T-helper 9 cell (primary cell): ENCODE results near the gene CREB5.
"Not testable (repeated sequence)": the region's sequence is repeated elsewhere in the genome, so short reads cannot be mapped to it uniquely, and the experiment has no call there.

ENCODE experiments used
- DNase-seq: peaks from one replicate; pipeline ENCODE4 v3.0.0-alpha.2; 2020
- total RNA-seq, 2 donors: gene quantifications; one replicate each; lab custom pipeline; 2026; lab: John Stamatoyannopoulos, UW

Gene CREB5, protein sequence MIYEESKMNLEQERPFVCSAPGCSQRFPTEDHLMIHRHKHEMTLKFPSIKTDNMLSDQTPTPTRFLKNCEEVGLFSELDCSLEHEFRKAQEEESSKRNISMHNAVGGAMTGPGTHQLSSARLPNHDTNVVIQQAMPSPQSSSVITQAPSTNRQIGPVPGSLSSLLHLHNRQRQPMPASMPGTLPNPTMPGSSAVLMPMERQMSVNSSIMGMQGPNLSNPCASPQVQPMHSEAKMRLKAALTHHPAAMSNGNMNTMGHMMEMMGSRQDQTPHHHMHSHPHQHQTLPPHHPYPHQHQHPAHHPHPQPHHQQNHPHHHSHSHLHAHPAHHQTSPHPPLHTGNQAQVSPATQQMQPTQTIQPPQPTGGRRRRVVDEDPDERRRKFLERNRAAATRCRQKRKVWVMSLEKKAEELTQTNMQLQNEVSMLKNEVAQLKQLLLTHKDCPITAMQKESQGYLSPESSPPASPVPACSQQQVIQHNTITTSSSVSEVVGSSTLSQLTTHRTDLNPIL
- total RNA-seq = 0 to 0.07 reads per million in 2 donors

GRCh38 chr7:28411876-28412662 is at the start of gene CREB5:
Gene CREB5 (plus strand): TSS chr7:28412518. CDS start chr7:28412915, 397 bp downstream.
- no peak for DNase-seq

- DNase-seq = no peak
Observed at GRCh38 chr7:28362812-28363211, 49.5 kb upstream of the CREB5 start.

- DNase-seq = no peak
Observed at GRCh38 chr7:28364082-28364481, 48.2 kb upstream of the CREB5 start.

DNA sequence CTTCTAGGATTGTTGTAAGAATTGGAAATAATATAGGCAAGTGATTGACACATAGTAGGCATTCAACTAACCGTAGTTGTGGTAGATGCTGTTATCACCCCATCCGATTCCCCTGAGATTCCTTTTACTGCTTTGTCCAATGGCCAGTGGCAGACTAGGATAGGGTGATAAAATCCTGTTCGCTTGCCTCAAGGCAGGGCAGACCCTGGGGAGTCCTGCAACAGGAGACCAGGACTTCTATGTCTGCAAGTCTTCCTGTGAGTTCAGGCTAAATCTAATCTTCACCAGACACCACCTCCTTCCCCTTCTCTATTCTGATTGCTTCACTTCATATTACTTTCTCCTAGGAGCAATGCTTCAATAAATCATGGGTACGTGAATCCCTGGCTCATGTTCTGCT is 42.8 kb upstream of the CREB5 start:
- DNase-seq = no peak

DNA sequence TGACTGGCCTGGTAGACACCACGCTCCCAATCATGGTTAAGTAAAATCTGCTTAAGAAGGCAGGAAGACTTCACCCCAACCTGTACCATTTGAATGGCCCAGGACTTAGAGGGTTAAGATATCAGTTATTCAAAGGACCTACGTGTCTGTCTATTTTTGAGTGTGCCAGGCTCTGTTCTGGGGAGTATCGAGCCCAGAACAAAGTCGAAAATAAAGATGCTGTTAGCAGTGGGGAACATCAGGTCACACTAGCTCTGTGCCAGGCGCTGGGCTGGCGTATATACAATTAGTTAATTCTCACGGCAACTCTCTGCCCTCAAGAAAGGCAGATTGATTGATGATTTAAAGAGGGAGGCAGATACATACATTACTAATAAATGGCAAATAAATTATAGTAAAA is 40.5 kb upstream of the CREB5 start:
- DNase-seq = no peak

DNA sequence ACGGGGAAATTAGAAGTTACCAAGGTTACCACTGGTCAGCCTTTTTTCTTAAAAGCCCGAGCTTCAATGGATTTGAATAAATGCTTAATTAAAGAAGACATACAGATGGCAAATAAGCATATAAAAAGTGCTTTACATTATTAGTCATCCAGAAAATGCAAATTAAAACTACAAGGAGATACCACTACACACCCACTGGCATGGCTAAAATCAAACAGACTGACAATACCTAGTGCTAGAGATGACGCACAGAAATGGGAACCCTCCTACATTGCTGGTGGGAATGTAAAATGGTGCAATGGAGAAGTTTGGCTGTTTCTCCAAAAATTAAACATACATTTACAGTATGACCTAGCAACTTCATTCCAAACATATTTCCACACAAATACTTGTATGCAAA is 38.3 kb upstream of the CREB5 start:
- no peak for DNase-seq

- no peak for DNase-seq
Observed at GRCh38 chr7:28375729-28376128, 36.6 kb upstream of the CREB5 start.

DNA sequence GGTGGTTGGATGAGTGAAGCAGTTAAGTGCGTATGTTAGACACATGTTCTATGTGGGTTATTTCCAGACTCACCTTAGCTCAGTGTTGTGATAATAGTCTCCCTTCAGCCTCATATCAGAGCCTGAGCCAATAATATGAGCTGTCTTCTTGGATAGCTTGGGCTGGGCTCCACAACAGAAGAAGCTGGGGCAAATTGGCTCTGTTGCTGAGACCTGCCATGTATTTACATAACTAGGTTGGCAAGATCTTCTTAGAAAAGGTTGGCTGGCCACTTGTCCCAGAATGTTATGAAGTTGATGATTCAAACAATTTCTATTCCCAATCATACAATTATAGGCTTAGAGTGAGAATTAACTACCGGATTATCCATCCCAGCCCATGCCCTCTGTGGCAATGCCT is 35.7 kb upstream of the CREB5 start:
- no peak for DNase-seq

GRCh38 chr7:28378574-28379149 is 33.7 kb upstream of the CREB5 start:
- no peak for DNase-seq

GRCh38 chr7:28381466-28381865 is 30.9 kb upstream of the CREB5 start:
- no peak for DNase-seq

DNA sequence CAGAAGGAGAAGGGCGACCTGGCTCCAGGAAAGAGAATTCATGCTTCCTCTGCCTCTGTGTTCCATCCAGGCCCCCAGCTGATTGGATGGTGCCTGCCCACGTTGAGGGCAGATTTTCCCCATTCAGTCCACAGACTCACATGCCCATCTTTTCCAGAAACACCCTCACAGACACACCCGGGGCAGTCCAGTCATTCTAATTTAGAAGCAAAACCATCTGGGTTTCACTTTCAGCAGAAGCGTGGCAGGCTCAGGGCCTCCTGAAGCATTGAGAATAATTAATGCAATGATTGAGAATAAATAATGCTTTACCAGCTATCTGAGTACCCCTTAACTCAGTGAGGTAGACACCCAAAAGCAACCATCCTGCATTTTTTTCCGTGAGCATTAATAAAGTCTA is 30.2 kb upstream of the CREB5 start:
- no peak for DNase-seq

- DNase-seq = no peak
Observed at GRCh38 chr7:28383975-28384374, 28.3 kb upstream of the CREB5 start.

DNA sequence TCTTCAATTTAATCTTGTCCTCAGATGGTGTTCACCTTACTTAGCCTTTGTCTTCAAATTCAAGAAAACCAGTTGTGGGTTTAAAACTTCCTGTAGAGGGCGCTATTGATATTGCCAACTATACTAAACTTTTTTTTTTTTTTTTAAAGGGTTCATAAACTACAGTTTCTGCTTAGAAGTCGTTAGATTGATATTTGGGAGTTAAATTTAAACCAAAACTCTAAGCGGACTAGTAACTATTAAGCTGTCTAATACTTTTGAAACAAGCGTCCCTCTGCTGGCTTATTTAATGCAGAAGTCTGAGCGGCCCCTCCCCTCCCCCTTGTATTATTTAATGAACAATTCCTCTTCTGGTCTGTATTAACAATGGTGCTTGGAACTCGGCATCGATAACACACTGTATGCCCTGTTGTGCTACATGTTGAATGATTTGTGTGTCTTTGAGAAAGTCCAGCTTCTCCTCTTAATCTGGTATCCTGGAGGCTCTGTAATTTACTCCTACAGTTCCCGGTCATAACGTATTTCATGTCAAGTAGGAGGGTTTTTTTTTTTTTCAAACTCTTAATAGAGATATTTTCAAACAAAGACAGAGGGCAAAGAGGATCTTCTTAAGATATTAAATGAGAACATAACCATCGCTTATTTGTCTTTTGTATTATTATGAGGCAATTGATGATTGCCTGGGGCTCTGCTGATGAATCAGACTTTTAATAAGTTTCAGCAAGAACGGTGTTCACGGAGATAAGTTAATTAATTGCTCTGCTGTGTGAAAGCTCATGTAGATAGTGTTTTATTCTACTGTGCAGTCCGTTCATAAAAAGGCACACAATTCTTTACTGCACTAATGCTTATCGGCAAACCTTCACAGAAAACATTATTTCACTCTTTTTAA is 22.6 kb upstream of the CREB5 start:
- no peak for DNase-seq

DNA sequence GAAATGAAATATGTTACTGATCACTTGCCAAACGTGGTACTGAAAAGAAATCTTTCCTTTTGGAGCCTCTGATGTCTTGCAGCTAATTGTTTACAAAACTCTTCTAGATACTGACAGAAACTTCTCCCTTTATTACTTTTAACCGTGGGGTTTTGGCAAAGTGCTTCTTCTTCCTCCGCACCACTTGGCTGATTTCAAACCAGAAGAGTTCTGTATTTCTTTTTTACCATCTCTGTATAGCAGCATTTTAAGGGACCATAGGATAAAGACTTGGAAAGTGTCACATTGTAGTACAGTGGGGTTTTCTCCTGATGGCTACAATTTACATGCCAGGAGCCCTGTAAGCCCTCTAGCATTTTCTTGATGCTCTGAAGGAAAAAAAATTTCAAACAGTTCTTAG is 21.9 kb upstream of the CREB5 start:
- no peak for DNase-seq

DNA sequence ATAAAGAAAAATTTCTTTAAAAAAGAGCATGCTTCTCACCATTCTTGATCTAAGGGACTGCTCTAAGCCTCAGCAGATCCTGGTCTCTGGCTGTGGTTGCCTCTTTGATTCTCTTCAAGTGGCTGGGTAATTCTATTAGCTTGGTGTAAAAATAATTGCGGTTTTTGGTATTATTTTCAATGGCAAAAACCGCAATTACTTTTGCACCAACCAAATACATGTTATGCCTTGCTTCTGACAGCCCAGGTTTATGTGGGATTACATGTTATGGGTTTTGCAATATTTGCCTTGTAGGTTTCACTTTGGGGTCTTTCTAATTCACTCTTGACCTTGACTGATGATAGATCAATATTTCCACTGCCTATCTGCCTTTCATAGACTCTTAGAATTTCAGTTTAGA is 20.0 kb upstream of the CREB5 start:
- DNase-seq = no peak

DNA sequence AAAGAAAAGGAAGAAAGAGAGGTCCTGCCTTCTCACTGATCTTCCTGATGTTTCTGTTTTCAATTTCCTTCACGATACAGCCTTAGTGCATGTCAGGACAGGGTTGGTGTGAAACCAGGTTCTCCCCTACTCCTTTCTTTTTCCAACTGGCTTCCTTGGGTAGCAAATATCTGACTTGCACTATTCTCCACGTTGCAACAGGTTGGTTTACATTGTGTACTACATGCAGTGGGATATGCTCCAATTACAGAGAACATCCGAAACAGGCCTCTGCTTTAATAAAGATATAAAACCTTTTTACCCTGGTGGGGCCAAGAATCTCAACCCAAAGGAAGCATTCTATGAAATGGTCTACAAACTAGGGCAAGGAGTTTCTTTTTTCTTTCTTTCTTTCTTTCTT is 16.9 kb upstream of the CREB5 start:
- DNase-seq = no peak

DNA sequence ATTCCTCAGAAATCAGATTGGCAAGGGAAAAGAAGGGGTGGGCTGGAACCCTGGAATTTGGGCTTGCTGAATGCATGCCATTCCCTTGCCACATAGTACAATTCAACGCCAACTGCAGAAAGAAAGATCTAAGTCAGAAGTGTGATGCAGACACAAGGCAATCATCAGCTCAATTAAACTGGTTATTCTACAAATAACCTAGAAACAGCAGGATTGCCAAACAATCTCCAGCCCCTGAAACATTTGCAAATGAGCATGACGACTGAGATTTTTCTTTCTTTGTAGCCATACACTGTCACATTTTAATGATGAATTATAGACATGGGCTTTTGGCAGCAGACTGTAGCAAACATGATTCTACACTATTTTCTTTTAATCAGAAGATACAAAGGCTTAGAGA is 16.5 kb upstream of the CREB5 start:
- no peak for DNase-seq

GRCh38 chr7:28397141-28397540 is 15.2 kb upstream of the CREB5 start:
- no peak for DNase-seq

- DNase-seq = no peak
Observed at GRCh38 chr7:28400838-28401360, 11.4 kb upstream of the CREB5 start.

GRCh38 chr7:28401567-28401966 is 10.8 kb upstream of the CREB5 start:
- DNase-seq = not testable (repeated sequence)

DNA sequence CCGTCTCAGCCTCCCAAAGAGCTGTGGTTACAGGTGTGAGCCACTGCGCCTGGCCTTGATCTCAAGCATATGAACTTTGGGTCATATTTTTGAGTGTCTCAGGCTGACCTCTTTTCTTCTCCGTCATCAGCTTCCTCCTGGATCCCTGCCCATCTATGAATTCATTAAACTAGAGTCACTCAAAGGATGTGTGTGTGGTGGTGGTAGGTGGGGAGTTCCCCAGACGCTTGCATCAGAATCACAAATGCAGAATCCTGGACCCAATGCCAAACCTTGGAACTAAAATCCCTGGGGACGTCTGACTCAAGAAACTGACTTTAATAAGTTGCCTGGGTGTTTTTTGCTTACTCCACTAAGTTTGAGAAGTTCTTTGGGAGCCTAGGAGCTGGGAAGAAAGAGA is 6.7 kb upstream of the CREB5 start:
- no peak for DNase-seq

GRCh38 chr7:28406192-28406591 is 6.1 kb upstream of the CREB5 start:
- DNase-seq = no peak
